HG03097 (cell line): ENCODE measurements around the gene CDH4.

Experiments used
- ATAC-seq: cut with Tn5 transposase; IDR thresholded peaks from one replicate; pipeline ENCODE4 v1.9.1; 2021; ENCODE audit not compliant: unreplicated experiment, low FRiP score

Gene CDH4

GRCh38 chr20:61690993-61691838 lies 439.2 kb downstream of the CDH4 start:
- no peak for ATAC-seq

DNA sequence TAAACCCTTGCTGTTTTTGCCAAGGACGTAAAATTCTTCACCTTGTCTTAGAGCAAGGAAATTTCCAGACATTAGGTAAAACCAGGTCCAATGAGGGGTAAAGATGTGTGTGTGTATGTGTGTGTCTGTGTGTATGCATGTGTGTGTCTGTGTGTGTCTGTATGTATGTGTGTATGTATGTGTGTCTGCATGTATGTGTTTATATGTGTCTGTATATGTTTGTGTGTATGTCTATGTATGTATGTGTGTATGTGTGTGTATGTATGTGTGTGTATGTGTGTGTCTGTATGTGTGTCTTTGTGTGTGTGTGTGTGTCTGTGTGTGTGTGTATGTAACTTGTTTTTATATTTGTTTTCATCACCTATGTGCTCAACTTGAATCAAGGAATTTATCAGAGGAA lies 439.9 kb downstream of the CDH4 start:
- no peak for ATAC-seq

GRCh38 chr20:61692479-61692878 lies 440.4 kb downstream of the CDH4 start:
- no peak for ATAC-seq

- ATAC-seq, result no peak
Measured at GRCh38 chr20:61693055-61693600, 441.1 kb downstream of the CDH4 start.

- ATAC-seq, result no peak
Measured at GRCh38 chr20:61694682-61695081, 442.6 kb downstream of the CDH4 start.

DNA sequence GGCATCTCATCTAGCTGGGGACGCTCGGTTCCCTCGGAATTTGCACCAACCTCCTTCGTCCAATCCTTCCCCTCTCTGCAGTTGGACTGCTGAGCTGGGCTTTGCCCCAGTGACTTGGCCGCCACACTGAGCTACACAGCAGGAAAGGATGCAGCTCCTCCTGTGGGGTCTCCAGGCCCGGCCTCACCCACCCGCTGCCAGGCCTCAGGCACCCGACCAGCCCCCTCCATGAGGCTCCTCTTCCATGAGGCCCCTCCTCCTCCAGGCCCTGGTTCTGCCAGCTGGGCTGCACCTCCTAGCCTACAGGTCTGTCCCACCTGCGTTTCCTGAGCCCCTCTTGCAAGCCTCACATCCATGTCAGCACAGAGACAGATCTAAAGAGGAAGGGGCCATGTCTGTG lies 443.7 kb downstream of the CDH4 start:
- ATAC-seq, result no peak

- ATAC-seq, result no peak
Measured at GRCh38 chr20:61696181-61696735, 444.2 kb downstream of the CDH4 start.

GRCh38 chr20:61697666-61698597 lies 445.9 kb downstream of the CDH4 start:
- no peak for ATAC-seq

- ATAC-seq, result no peak
Measured at GRCh38 chr20:61698598-61699494, 446.8 kb downstream of the CDH4 start.

DNA sequence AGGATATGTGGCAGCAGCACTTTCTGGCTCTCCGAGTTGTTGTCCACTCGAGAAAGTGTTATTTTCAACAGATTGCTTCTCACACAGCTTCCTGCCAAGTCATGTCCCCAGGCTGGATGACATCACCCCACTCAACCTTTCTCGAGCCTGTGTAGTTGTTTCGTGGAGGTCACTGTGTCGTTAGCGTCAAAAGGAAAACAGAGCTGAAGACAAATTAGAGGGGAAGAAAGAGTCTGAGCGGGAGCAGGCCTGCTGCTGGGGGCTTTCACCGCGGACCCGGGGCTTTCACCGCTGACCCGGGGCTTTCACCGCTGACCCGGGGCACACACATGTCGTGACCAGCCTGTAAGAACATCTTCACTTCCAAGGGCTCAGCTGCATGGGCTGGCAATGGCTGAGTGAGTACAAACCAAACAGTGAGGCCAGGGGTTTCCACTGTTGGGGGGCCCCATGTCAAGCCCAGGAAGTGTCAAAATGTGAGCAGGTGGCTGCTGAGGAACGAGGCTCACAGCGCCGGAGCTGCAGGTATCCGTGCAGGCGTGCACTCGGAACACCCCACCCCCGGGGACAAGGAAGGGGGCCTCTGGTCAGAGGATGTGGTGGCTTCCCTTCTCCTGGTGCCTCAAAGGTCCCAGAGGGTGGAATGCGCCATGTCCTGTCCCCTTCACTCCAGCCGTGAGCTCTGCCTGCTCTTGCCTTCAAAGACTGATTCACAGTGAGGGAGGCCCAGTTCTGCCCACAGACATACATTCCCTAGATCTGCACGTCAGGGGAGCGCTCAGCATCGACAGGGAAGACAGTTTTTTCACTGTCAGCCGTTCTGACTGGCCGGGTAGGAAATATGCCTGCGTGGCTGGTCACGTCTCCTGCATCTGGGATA lies 447.7 kb downstream of the CDH4 start:
- ATAC-seq, result no peak

DNA sequence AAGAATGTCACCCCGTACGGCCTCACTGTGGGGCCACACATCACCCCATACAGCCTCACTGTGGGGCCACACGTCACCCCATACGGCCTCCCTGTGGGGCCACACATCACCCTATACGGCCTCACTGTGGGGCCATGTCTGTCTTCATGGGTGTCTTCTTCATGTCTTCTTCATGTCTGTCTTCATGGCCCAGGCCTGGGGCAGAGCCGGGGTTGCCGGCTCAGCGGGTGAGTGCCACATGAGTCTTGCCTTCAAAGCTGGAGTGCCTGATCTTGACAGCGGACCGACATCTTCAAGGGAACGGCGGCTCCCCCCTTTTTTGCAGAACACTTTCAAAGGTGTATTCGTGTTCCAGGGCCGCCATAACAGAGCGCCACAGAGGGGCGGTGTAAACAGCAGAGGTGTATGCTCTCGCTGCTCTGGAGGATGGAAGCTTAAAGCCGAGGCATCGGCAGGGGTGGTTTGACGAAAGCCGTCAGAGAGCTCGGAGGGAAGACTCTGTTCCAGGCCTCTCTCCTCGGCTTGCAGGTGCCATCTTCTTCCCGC lies 448.6 kb downstream of the CDH4 start:
- ATAC-seq, result no peak

- no peak for ATAC-seq
Measured at GRCh38 chr20:61701401-61701800, 449.3 kb downstream of the CDH4 start.

GRCh38 chr20:61701802-61702201 lies 449.7 kb downstream of the CDH4 start:
- no peak for ATAC-seq

GRCh38 chr20:61702246-61702645 lies 450.2 kb downstream of the CDH4 start:
- ATAC-seq, result no peak

GRCh38 chr20:61704661-61705060 lies 452.6 kb downstream of the CDH4 start:
- no peak for ATAC-seq

GRCh38 chr20:61705386-61706258 lies 453.6 kb downstream of the CDH4 start:
- no peak for ATAC-seq

- no peak for ATAC-seq
Measured at GRCh38 chr20:61706259-61706961, 454.3 kb downstream of the CDH4 start.
